SK-N-SH (cell line): ENCODE results near the gene ALPI. TPM values are rescaled to one million over a fixed set of nuclear protein-coding genes. Genes with fewer than 3 reads are reported as not detected.

Experiments used
- CTCF ChIA-PET: fragments of 300-600, 350-600 bp; formaldehyde crosslinking; extraction: SDS; loops from one replicate; lab custom pipeline; 2021; lab: Yijun Ruan, JAX
- POLR2A ChIA-PET: fragments of 350-600 bp; sonication (Branson Sonifier 250); formaldehyde crosslinking; extraction: SDS; loops from one replicate; lab custom pipeline; 2020; ENCODE audit warnings: antibody characterized with exemption, inconsistent platforms; lab: Yijun Ruan, JAX
- DNase-seq: peaks from one replicate; pipeline ENCODE4 v3.0.0; 2012
- H2AFZ ChIP-seq: fragments of 200-600 bp; sonication (generic); 2 replicates; pipeline ENCODE4 v1.8.1; 2016; ENCODE audit warnings: antibody characterized with exemption, mild to moderate bottlenecking, low read depth
- H3F3A ChIP-seq: fragments of 200-600 bp; sonication (generic); replicated peaks from 2 replicates; pipeline ENCODE3; 2016; ENCODE audit warnings: antibody characterized with exemption, mild to moderate bottlenecking; ENCODE audit not compliant: insufficient read depth
- H3K27ac ChIP-seq, 2 experiments: fragments of 200-500 bp in 1 of 2; fragments of 200-600 bp in 1 of 2; sonication (Bioruptor generic) in 1 of 2; sonication (generic), shearing (Covaris generic) in 1 of 2; 2 replicates each; pipeline versions ENCODE4 v1.5.1 to v1.6.1; 2014 to 2016; ENCODE audit warnings: low read depth in 2 of 2, inconsistent platforms in 1 of 2, low read length in 1 of 2, mild to moderate bottlenecking in 1 of 2, mixed read lengths in 1 of 2
- H3K27me3 ChIP-seq: fragments of 200-600 bp; sonication (generic), shearing (Covaris generic); 2 replicates; pipeline ENCODE4 v1.6.1; 2016; ENCODE audit warnings: mixed run types; ENCODE audit not compliant: insufficient read depth
- H3K36me3 ChIP-seq, 2 experiments: fragments of 200-500 bp in 1 of 2; fragments of 200-600 bp in 1 of 2; sonication (Bioruptor generic) in 1 of 2; sonication (generic) in 1 of 2; replicated peaks in 1 of 2; 2 replicates each; pipeline versions ENCODE3 to v1.5.1; 2014 to 2016; ENCODE audit warnings: low read length in 1 of 2, mild to moderate bottlenecking in 1 of 2; ENCODE audit not compliant: insufficient read depth in 2 of 2, control insufficient read depth in 1 of 2
- H3K4me1 ChIP-seq, 2 experiments: fragments of 200-500 bp in 1 of 2; fragments of 200-600 bp in 1 of 2; sonication (Bioruptor generic) in 1 of 2; sonication (generic), shearing (Covaris generic) in 1 of 2; 2 replicates each; pipeline versions ENCODE4 v1.5.1 to v1.6.1; 2014 to 2016; ENCODE audit warnings: low read depth in 1 of 2, low read length in 1 of 2, mixed run types in 1 of 2; ENCODE audit not compliant: insufficient read depth in 2 of 2, control insufficient read depth in 1 of 2
- H3K4me2 ChIP-seq: fragments of 200-600 bp; sonication (generic), shearing (Covaris generic); 2 replicates; pipeline ENCODE4 v1.6.1; 2017; ENCODE audit warnings: mixed run types
- H3K4me3 ChIP-seq, 2 experiments: fragments of 200-500 bp in 1 of 2; fragments of 200-600 bp in 1 of 2; sonication (Bioruptor generic) in 1 of 2; sonication (generic), shearing (Covaris generic) in 1 of 2; 2 replicates each; pipeline versions ENCODE4 v1.5.1 to v1.8.1; 2014 to 2016; ENCODE audit warnings: low read depth in 2 of 2, inconsistent platforms in 1 of 2, low read length in 1 of 2, mild to moderate bottlenecking in 1 of 2, mixed read lengths in 1 of 2, moderate library complexity in 1 of 2
- H3K79me2 ChIP-seq: fragments of 200-600 bp; sonication (generic); 2 replicates; pipeline ENCODE4 v1.8.1; 2017; ENCODE audit warnings: mild to moderate bottlenecking; ENCODE audit not compliant: insufficient read depth
- H3K9ac ChIP-seq: fragments of 200-600 bp; sonication (generic); 2 replicates; pipeline ENCODE4 v1.6.1; 2017; ENCODE audit warnings: mixed run types
- H3K9me2 ChIP-seq: fragments of 200-600 bp; sonication (generic); 2 replicates; pipeline ENCODE4 v1.6.1; 2017; ENCODE audit warnings: mixed run types
- H3K9me3 ChIP-seq: fragments of 200-600 bp; sonication (generic); 2 replicates; pipeline ENCODE4 v1.6.1; 2017; ENCODE audit warnings: mixed run types, mild to moderate bottlenecking, moderate library complexity
- H4K20me1 ChIP-seq: fragments of 200-600 bp; sonication (generic); 2 replicates; pipeline ENCODE4 v1.6.1; 2017; ENCODE audit warnings: mild to moderate bottlenecking, mixed run types; ENCODE audit not compliant: insufficient read depth
- ELF1 ChIP-seq: IDR thresholded peaks from 2 replicates; pipeline ENCODE4 v1.4.0; 2012
- JUND ChIP-seq: IDR thresholded peaks from 2 replicates; pipeline ENCODE4 v1.4.0; 2012
- MEF2A ChIP-seq: IDR thresholded peaks from 2 replicates; pipeline ENCODE4 v1.4.0; 2012; ENCODE audit warnings: low read depth, borderline replicate concordance
- MXI1 ChIP-seq: IDR thresholded peaks from 2 replicates; pipeline ENCODE4 v1.6.1; 2012; ENCODE audit warnings: mild to moderate bottlenecking, low read depth, low read length, improper control_type of control experiment
- NFIC ChIP-seq: IDR thresholded peaks from 2 replicates; pipeline ENCODE4 v1.4.0; 2012; ENCODE audit warnings: borderline replicate concordance
- NRF1 ChIP-seq: IDR thresholded peaks from 2 replicates; pipeline ENCODE4 v1.6.1; 2012; ENCODE audit warnings: low read depth, mild to moderate bottlenecking, low read length
- POLR2AphosphoS5 ChIP-seq: IDR thresholded peaks from 2 replicates; pipeline ENCODE4 v1.6.1; 2012; ENCODE audit warnings: low read depth, low read length
- SIN3A ChIP-seq: IDR thresholded peaks from 2 replicates; pipeline ENCODE4 v1.6.1; 2012; ENCODE audit warnings: low read depth, mild to moderate bottlenecking, low read length, moderate library complexity, borderline replicate concordance
- SMC3 ChIP-seq: IDR thresholded peaks from 2 replicates; pipeline ENCODE4 v1.6.1; 2012; ENCODE audit warnings: low read depth, low read length, improper control_type of control experiment
- USF2 ChIP-seq: fragments of 150-350 bp; IDR thresholded peaks from 2 replicates; pipeline ENCODE4 v1.6.1; 2017; ENCODE audit warnings: antibody characterized with exemption, low read length, low read depth, borderline replicate concordance
- ZBTB33 ChIP-seq: IDR thresholded peaks from 2 replicates; pipeline ENCODE4 v1.4.0; 2012; ENCODE audit warnings: low read depth, borderline replicate concordance
- WGBS: methylation state at CpG from one replicate; pipeline ENCODE4 v1.1.6; 2017; ENCODE audit warnings: low lambda C conversion rate; 5-methylcytosine and 5-hydroxymethylcytosine counted together
- polyA plus RNA-seq, 3 experiments: library from polyadenylated mRNA; depleted of rRNA; stranded (reverse); fragments of >200 nt; gene quantifications; 2 replicates each; pipeline ENCODE4 v1.2.3, GENCODE V29; 2012

The ALPI gene
- polyA plus RNA-seq, 1 of the 3 experiments (the other 2 are of a cell fraction): not detected

GRCh38 chr2:232458051-232458660, 2.2 kb downstream of the ALPI start:
- H3K9me2 ChIP-seq: no peaks in the 10 kb centered on the region
- no peaks in the 10 kb centered on the region for H3K79me2 ChIP-seq
- ChIA-PET POLR2A (no interaction called here), CTCF (interaction anchor here (1.3 to 1.9 kb wide), 3 partner anchors 14 to 66 kb away, joined by 4 to 9 read pairs (median 4); no protein-coding TSS in a partner anchor)
- no peak overlapping the region for H3K4me2 ChIP-seq
- H3F3A ChIP-seq: peaks cover 3% of the 10 kb centered on the region
- H3K36me3 ChIP-seq: no peaks in the 10 kb centered on the region
- no peak overlapping the region for H3K4me3 ChIP-seq
- 64% methylated on average over 14 of the region's 25 CpGs for WGBS
- H4K20me1 ChIP-seq: no peaks in the 10 kb centered on the region
- no peak for DNase-seq
- no peak for TF ChIP-seq MXI1
- no peak for TF ChIP-seq NFIC
- no peak for TF ChIP-seq POLR2AphosphoS5
- TF ChIP-seq SMC3: no peak
- H3K27ac ChIP-seq: no peak overlapping the region
- no peaks in the 10 kb centered on the region for H3K4me1 ChIP-seq
- no peak overlapping the region for H2AFZ ChIP-seq
- H3K9ac ChIP-seq: no peak overlapping the region
- no peaks in the 10 kb centered on the region for H3K9me3 ChIP-seq
- H3K27me3 ChIP-seq: peaks cover 11% of the 10 kb centered on the region

- CTCF ChIA-PET: interaction anchor here (0.8 to 1.3 kb wide), 3 partner anchors 15 to 65 kb away, joined by 3 to 4 read pairs (median 3); no protein-coding TSS in a partner anchor
- no peaks in the 10 kb centered on the region for H3K9me2 ChIP-seq
- H3K9ac ChIP-seq: no peak overlapping the region
- H3K4me3 ChIP-seq: no peak overlapping the region
- H3K4me1 ChIP-seq: no peaks in the 10 kb centered on the region
- WGBS: 75% methylated on average over 34 of the region's 56 CpGs
- peaks cover 3% of the 10 kb centered on the region for H3F3A ChIP-seq
- no peaks in the 10 kb centered on the region for H3K9me3 ChIP-seq
- no peaks in the 10 kb centered on the region for H4K20me1 ChIP-seq
- H2AFZ ChIP-seq: no peak overlapping the region
- TF ChIP-seq MEF2A: no peak
- no peak for TF ChIP-seq ELF1
- TF ChIP-seq ZBTB33: no peak
- TF ChIP-seq NRF1: no peak
- TF ChIP-seq SIN3A: no peak
- TF ChIP-seq USF2: no peak
- no peak for TF ChIP-seq JUND
- no peak overlapping the region for H3K27ac ChIP-seq
- H3K27me3 ChIP-seq: peaks cover 11% of the 10 kb centered on the region
- H3K79me2 ChIP-seq: no peaks in the 10 kb centered on the region
- no peak for DNase-seq
- no peak overlapping the region for H3K4me2 ChIP-seq
- H3K36me3 ChIP-seq: no peaks in the 10 kb centered on the region
- POLR2A ChIA-PET: no interaction called here
Measured at GRCh38 chr2:232458661-232459418, 2.9 kb downstream of the ALPI start.
